ENCODE results near the gene PCDHGC5.

PCDHGC5 gene

GRCh38 chr5:141488591-141489561, at the start of gene PCDHGC5:
TSS of gene PCDHGC5 (plus strand) at chr5:141489081. CDS start at chr5:141489241, 160 bp downstream.
- DNase-seq = no peak

- no peak for DNase-seq
These were observed 49.3 kb upstream of the PCDHGC5 start for GRCh38 chr5:141439411-141440141.

DNA sequence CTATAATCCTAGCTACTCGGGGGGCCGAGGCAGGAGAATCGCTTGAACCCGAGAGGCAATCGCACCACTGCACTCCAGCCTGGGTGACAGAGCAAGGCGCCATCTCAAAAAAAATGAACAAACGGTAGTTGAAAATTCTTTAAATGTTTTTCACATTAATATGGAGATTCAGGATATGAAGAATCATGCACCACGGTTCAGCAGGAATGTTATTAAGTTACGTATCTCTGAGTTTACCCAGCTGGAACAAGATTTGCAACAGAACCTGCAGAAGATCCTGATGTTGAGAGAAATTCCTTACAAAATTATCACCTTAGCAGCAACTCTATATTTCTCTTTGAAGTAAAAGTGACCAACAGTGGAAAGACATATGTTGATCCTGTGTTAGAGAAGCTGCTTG, 48.5 kb upstream of the PCDHGC5 start:
- no peak for DNase-seq

GRCh38 chr5:141441571-141442170, 47.2 kb upstream of the PCDHGC5 start:
- no peak for DNase-seq

- no peak for DNase-seq
These were observed 23.5 kb upstream of the PCDHGC5 start for GRCh38 chr5:141465351-141465750.

- no peak for DNase-seq
These were observed 13.2 kb upstream of the PCDHGC5 start, which contains the start of gene PCDHGC3 for GRCh38 chr5:141475625-141476131. TSS of gene PCDHGC3 (plus strand) at chr5:141475966. CDS start at chr5:141476117, 151 bp downstream.

DNA sequence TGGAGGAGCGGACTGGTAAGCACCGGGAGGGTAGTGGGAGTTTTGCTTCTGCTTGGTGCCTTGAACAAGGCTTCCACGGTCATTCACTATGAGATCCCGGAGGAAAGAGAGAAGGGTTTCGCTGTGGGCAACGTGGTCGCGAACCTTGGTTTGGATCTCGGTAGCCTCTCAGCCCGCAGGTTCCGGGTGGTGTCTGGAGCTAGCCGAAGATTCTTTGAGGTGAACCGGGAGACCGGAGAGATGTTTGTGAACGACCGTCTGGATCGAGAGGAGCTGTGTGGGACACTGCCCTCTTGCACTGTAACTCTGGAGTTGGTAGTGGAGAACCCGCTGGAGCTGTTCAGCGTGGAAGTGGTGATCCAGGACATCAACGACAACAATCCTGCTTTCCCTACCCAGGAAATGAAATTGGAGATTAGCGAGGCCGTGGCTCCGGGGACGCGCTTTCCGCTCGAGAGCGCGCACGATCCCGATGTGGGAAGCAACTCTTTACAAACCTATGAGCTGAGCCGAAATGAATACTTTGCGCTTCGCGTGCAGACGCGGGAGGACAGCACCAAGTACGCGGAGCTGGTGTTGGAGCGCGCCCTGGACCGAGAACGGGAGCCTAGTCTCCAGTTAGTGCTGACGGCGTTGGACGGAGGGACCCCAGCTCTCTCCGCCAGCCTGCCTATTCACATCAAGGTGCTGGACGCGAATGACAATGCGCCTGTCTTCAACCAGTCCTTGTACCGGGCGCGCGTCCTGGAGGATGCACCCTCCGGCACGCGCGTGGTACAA, 12.6 kb upstream of the PCDHGC5 start:
- DNase-seq = no peak

- no peak for DNase-seq
These were observed 11.8 kb upstream of the PCDHGC5 start for GRCh38 chr5:141477044-141477575.

GRCh38 chr5:141477815-141478214, 11.1 kb upstream of the PCDHGC5 start:
- DNase-seq = no peak

DNA sequence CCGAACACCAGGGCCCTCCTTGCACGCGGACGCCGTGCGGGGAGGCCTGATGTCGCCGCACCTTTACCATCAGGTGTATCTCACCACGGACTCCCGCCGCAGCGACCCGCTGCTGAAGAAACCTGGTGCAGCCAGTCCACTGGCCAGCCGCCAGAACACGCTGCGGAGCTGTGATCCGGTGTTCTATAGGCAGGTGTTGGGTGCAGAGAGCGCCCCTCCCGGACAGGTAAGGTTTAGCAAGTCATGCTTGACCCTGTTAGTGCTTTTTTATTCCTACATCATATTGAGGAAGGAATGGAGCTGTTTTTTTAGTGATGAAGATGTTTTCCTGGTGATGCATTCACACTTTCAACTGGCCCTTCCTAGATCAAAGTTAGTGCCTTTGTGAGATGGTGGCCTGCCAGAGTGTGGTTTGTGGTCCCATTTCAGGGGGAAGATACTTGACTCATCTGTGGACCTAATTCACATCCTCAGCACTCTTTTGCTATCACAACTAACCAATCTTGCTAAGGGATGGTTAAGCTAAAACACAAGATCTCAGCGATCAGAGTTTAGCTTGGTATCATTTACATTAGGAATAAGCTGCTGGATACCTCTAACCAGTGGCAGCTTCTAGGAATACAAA, 10.4 kb upstream of the PCDHGC5 start:
- DNase-seq = no peak

- DNase-seq = no peak
These were observed 9.1 kb upstream of the PCDHGC5 start for GRCh38 chr5:141479776-141480175.

GRCh38 chr5:141483902-141484301, 5.0 kb upstream of the PCDHGC5 start:
- no peak for DNase-seq

DNA sequence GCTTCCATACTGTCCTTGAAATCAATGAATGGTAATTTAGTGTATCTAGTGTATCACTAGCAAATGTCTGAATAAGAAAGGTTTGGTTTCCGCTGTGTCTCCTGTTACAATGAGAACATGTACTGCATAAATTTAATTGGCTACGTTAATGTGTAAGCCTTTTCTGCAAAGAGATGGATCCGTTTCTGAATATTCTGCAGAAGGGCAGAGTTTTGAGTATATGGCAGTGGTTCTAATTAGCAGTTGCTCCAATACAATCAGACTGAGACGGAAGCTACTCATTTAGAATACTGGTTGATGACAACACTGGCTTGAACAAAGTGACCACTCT, 4.6 kb upstream of the PCDHGC5 start:
- DNase-seq = no peak

GRCh38 chr5:141484641-141485311, 4.1 kb upstream of the PCDHGC5 start, which contains the start of gene PCDHGC4:
TSS of gene PCDHGC4 (plus strand) at chr5:141485030. CDS start at chr5:141485174, 144 bp downstream.
- peak; percentile 2 to 20 for DNase-seq

- no peak for DNase-seq
These were observed 3.4 kb upstream of the PCDHGC5 start for GRCh38 chr5:141485321-141486055.

DNA sequence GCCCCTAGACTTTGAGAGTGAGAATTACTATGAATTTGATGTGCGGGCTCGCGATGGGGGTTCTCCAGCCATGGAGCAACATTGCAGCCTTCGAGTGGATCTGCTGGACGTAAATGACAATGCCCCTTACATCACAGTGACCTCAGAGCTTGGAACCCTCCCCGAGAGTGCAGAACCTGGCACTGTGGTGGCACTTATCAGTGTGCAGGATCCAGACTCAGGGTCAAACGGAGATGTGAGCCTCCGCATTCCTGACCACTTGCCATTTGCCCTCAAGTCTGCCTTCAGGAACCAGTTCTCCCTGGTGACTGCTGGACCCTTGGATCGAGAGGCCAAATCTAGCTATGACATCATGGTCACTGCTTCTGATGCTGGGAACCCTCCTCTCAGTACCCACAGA, 2.8 kb upstream of the PCDHGC5 start:
- no peak for DNase-seq

DNA sequence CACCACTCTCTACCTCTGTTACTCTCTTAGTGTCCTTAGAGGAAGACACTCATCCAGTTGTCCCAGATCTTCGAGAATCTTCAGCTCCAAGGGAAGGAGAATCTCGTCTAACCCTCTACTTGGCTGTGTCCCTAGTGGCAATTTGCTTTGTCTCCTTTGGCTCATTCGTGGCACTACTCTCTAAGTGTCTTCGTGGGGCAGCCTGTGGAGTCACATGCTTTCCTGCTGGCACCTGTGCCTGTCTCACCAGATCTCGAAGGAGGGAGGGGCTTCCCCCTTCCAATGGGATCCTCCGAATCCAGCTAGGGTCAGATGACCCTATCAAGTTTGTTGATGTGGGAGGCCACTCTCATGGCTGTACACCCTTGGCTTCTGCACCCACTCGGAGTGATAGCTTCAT, 1.8 kb upstream of the PCDHGC5 start:
- DNase-seq = no peak

- no peak for DNase-seq
These were observed 960 bp downstream of the PCDHGC5 start for GRCh38 chr5:141489841-141490240.

DNA sequence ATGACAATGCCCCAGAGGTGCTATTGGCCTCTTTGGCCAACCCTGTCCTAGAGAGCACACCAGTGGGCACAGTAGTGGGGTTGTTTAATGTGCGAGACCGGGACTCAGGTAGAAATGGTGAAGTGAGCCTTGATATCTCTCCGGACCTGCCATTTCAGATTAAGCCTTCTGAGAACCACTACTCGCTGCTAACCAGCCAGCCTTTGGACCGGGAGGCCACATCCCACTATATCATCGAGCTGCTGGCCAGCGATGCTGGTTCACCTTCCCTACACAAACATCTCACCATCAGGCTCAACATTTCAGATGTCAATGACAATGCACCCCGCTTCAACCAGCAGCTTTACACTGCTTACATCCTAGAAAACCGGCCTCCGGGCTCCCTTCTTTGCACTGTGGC, 1.4 kb downstream of the PCDHGC5 start:
- no peak for DNase-seq

DNA sequence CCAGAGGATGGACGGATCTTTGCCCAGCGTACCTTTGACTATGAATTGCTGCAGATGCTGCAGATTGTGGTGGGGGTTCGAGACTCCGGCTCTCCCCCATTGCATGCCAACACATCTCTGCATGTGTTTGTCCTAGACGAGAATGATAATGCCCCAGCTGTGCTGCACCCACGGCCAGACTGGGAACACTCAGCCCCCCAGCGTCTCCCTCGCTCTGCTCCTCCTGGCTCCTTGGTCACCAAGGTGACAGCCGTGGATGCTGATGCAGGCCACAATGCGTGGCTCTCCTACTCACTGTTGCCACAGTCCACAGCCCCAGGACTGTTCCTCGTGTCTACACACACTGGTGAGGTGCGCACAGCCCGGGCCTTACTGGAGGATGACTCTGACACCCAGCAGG, 1.9 kb downstream of the PCDHGC5 start:
- DNase-seq = no peak

All from NCI-H1930 (cell line).